GM06990 (cell line): ENCODE results near the gene SLC44A5.
A peak's percentile ranks its signal among the peaks of the same experiment; 100 is the strongest.
"Not testable (repeated sequence)": the region's sequence is repeated elsewhere in the genome, so short reads cannot be mapped to it uniquely, and the experiment has no call there.

Experiments
- DNase-seq: peaks from one replicate; pipeline ENCODE4 v3.0.0-alpha.2; 2011; ENCODE audit not compliant: insufficient read length; ENCODE audit errors: extremely low read depth
- H3K27me3 ChIP-seq: replicated peaks from 2 replicates; pipeline ENCODE4 v1.6.0; 2011; ENCODE audit warnings: low read length; ENCODE audit not compliant: control insufficient read depth, insufficient read depth
- H3K36me3 ChIP-seq: 2 replicates; pipeline ENCODE4 v1.5.1; 2011; ENCODE audit warnings: low read length; ENCODE audit not compliant: control insufficient read depth, insufficient read depth
- H3K4me3 ChIP-seq: replicated peaks from 2 replicates; pipeline ENCODE4 v1.5.1; 2011; ENCODE audit warnings: low read depth, mild to moderate bottlenecking, control low read depth, low read length
- TF ChIP-seq, protein P1 (sequence below): IDR thresholded peaks from 2 replicates; pipeline ENCODE4 v1.5.1; 2011; ENCODE audit warnings: low read length, control low read depth, mild to moderate bottlenecking, inconsistent platforms; ENCODE audit not compliant: insufficient read depth, poor library complexity, severe bottlenecking

Gene SLC44A5

DNA sequence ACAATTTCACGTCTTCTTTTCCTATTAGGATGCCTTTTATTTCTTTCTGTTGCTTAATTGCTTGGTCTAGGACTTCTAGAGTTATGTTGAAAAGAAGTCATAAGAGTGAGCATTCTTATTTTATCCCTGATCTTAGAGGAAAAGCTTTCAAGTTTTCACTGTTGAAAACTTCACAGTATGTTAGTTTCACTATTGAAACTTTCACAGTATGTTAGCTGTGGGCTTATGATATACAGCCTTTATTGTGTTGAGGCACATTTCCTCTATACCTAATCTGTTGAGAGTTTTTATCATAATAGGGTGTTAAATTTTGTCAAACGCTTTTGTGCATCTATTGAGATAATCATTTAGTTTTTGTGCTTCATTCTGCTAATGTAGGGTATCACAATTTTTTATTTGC, 249.7 kb downstream of the SLC44A5 start:
- DNase-seq = no peak
- TF ChIP-seq, protein P1, sequence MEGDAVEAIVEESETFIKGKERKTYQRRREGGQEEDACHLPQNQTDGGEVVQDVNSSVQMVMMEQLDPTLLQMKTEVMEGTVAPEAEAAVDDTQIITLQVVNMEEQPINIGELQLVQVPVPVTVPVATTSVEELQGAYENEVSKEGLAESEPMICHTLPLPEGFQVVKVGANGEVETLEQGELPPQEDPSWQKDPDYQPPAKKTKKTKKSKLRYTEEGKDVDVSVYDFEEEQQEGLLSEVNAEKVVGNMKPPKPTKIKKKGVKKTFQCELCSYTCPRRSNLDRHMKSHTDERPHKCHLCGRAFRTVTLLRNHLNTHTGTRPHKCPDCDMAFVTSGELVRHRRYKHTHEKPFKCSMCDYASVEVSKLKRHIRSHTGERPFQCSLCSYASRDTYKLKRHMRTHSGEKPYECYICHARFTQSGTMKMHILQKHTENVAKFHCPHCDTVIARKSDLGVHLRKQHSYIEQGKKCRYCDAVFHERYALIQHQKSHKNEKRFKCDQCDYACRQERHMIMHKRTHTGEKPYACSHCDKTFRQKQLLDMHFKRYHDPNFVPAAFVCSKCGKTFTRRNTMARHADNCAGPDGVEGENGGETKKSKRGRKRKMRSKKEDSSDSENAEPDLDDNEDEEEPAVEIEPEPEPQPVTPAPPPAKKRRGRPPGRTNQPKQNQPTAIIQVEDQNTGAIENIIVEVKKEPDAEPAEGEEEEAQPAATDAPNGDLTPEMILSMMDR = no peak
- Histone ChIP-seq H3K4me3 (no peak overlapping the region), H3K36me3 (no peaks in the 10 kb centered on the region), H3K27me3 (no peaks in the 10 kb centered on the region)

DNA sequence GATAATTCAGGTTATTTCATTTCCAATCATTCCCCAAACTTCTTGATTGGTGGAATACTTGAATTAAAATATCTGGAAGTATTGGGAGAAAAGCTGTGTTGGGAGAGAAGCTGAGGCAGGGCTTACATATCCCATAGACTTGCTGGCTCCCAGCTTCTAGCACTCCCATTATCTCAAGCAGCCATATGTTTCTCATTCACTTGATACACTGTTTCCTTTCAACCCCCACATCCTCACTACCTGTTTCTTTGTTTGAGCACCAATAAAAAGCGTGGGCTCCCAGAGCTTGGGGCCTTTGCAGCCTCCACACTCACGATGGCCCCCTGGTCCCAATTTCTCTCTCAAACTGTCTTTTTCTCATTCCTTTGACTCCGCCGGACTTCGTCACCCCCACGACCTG, 256.6 kb downstream of the SLC44A5 start:
- H3K36me3 ChIP-seq, H3K4me3 ChIP-seq, H3K27me3 ChIP-seq, DNase-seq: not testable (repeated sequence)

- Histone ChIP-seq H3K27me3 (no peaks in the 10 kb centered on the region), H3K36me3 (no peaks in the 10 kb centered on the region), H3K4me3 (no peak overlapping the region)
- no peak for DNase-seq
- TF ChIP-seq, protein P1 = no peak
Observed at GRCh38 chr1:75353051-75353450, 257.9 kb downstream of the SLC44A5 start.

DNA sequence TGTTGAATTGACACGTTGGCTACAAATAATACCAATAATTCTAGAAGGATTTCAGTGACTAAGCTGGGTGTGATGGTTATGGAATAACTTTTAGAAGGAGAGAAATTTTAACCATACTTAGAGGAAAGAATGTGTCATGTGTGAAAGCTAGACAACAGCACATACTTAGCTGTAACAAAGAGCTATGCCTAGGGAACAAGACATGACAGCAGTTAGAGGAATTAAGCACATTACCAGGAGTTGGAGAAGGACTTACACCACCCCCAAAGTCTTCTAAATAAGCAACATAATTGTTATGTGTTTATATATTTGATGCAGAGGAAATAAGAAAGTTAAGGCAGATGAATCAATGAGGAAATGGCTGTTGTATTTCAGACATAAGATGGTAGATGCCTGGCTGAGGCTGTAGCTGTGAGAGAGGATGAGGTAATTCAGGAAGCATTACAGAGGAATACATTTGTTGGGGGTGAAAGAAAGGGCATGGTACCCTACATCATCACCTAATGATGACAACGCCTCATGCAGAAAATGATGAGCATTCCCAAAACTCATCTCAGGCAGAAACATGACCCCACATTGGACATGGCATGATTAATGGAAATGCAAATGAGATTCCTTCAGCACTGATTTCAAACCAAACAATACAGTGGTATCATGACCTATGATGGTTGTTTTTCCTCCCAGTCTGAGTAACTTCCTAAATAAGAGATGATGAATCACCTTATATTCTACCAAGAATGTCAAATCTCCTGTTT, 265.2 kb downstream of the SLC44A5 start:
- DNase-seq = no peak
- Histone ChIP-seq H3K27me3 (no peaks in the 10 kb centered on the region), H3K36me3 (no peaks in the 10 kb centered on the region), H3K4me3 (no peak overlapping the region)
- TF ChIP-seq, protein P1 = no peak

DNA sequence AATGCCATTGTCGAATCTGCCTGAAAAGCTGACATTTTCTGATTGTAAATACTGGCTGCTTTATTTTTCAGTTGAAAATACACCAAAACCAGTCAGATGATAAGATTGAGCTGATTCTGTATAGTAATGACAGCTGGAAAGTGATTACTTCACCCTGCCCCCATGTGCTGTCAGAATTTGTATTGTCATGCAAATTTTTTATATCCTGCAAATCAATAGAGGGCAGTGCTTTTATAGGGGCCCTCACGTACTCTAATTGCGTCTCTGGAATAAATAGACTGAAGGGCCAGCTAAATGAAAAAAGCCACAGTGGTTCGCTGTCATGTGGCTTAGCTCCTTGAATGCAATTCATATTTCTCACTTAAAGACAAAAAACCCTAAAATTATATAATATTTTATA, 268.1 kb downstream of the SLC44A5 start:
- no peaks in the 10 kb centered on the region for H3K36me3 ChIP-seq
- no peak overlapping the region for H3K4me3 ChIP-seq
- no peaks in the 10 kb centered on the region for H3K27me3 ChIP-seq
- no peak for DNase-seq
- TF ChIP-seq, protein P1 = no peak

DNA sequence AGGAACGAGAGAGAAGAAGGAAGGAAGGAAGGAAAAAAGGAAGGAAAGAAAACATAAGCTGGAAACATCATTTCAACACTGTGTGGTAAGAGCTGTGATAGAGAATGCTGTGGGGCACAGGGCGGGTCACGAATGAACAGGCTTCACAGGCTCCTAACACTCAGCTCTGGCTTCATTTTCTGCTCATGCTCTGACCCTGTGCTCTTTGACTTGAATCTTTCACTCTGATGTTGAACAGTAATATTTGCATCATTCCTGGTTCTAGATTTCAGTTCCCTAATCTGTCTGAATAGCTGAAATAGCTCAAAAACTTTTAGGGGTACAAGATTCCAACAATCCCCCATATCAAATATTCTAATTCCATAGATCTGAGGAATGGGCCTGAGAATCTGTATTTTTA, 269.4 kb downstream of the SLC44A5 start:
- Histone ChIP-seq H3K27me3 (no peaks in the 10 kb centered on the region), H3K4me3 (no peak overlapping the region), H3K36me3 (no peaks in the 10 kb centered on the region)
- TF ChIP-seq, protein P1 = no peak
- peak; percentile 26 for DNase-seq
